Testis (tissue), 2 donors: ENCODE results near the gene REL.

Source experiments
- CTCF ChIP-seq, 3 experiments: fragments of 450-650 bp in 2 of 3; fragments of 200-600 bp in 1 of 3; sonication (generic) in 1 of 3; IDR thresholded peaks; one replicate each; pipeline ENCODE4 v1.5.1; 2016 to 2019; ENCODE audit warnings: antibody characterized with exemption in 3 of 3, mild to moderate bottlenecking in 2 of 3, moderate library complexity in 1 of 3
- POLR2A ChIP-seq: fragments of 450-650 bp; IDR thresholded peaks from one replicate; pipeline ENCODE4 v1.6.1; 2017; ENCODE audit warnings: antibody characterized with exemption, mild to moderate bottlenecking, moderate library complexity

DNA sequence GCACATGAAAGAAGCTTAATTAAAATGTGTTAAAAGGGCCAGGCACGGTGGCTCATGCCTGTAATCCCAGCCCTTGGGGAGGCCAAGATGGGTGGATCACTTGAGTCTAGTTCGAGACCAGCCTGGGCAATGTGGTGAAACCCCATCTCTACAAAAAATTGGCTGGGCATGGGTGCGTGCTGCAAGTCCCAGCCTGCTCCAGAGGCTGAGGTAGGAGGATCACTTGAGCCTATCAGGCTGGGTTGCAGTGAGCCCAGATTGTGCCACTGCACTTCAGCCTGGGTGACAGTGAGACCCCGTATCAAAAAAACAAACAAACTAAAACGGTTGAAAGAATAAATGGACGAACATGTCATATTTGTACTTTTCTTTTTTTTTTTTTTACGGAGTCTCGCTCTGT lies 26.0 kb downstream of the REL start:
- TF ChIP-seq POLR2A: no peak
- TF ChIP-seq CTCF (IDR thresholded peaks at IDR 0.05): no peak
